Measurements from ENCODE around the gene CCDC146. TPM values are rescaled to one million over a fixed set of nuclear protein-coding genes. Genes with fewer than 3 reads are reported as not detected.

CCDC146 gene
- total and polyA plus RNA-seq, 2 of the 13 experiments (the other 11 are each of a cell fraction or from before 2014, with no cell fraction given), result 2.4 to 4.1 TPM

DNA sequence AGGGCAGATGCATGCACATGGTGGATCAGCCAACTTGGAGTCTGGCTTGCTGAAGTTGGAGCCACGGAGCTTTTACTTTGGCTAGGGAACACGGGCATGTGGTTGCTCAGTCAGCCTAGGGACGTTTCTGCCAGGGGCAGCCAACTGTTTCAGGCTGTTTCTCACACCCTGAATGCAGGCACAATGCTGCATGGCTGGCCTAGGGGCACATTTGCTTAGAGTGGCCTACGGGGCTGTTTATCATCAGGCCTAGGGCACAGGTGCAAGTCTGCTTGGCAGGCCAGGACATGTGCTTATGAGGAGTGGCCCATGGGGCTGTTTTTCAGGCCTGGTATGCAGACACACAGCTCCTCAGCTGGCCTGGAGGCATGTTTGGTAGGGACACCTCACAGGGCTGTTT lies 186.4 kb downstream of the CCDC146 start (continued):
- TF ChIP-seq AGO2 (optimal IDR thresholded peaks at IDR 0.05; ENCODE audit: low read depth, low read length), result peak; percentile 16

DNA sequence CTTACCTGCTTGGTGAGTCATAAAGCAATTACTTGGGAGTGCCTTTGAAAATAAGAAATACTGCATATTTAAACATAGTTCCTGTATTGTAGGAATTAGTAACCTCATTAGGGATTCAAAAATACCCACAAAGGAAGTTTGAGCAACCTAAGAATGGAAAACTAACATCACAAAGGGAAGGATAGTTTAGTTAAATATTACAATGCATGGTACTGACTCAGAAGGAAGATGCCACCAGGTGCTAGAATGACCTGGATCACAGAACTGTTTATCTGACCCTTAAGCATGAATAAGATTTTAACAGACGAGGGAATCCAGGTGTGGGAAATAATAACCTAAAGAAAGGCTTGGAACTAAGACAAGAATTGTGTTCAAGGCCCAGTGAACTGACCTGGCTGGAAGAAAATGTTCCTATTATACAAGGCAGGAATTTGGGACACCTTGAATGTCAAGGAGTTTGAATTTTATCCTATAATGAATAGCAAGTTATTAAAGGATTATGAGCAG lies 187.4 kb downstream of the CCDC146 start:
- DNase-seq (ENCODE audit: low spot score) (no peak), FAIRE-seq (no peak), ATAC-seq (no peak)
- Histone ChIP-seq H3K27me3 (ENCODE audit: control insufficient read depth in 1 of 2, insufficient read depth in 2 of 2, low read length in 2 of 2) (no peaks in the 10 kb centered on the region), H3K27ac (ENCODE audit: extremely low read length, insufficient read depth, low read length) (no peak overlapping the region), H3K4me3 (replicated peaks in 1 of 3; ENCODE audit: insufficient read depth in 1 of 3, low read depth in 2 of 3, low read length in 3 of 3) (no peak overlapping the region), H3K9ac (ENCODE audit: insufficient read depth, low read depth, low read length) (no peak overlapping the region), H3K4me1 (ENCODE audit: insufficient read depth, low read length) (peaks cover 18% of the 10 kb centered on the region), H3K79me2 (ENCODE audit: insufficient read depth, low read length) (no peaks in the 10 kb centered on the region), H3K9me3 (ENCODE audit: low read length) (no peaks in the 10 kb centered on the region), H4K20me1 (ENCODE audit: insufficient read depth, low read length) (no peaks in the 10 kb centered on the region), H2AFZ (ENCODE audit: low read length) (no peak overlapping the region), H3K4me2 (ENCODE audit: low read depth, low read length) (no peak overlapping the region), H3K36me3 (replicated peaks in 1 of 2; ENCODE audit: control insufficient read depth in 1 of 2, insufficient read depth in 2 of 2, low read length in 2 of 2) (peaks cover 15 to 47% of the 10 kb centered on the region in 2 experiments)
- no TSS peak for BruUV-seq (replicated peaks)
- in situ Hi-C loops (cut with HindIII; ENCODE audit: extremely low pct_ligation_motif_present, low pct_unique_long_range_greater_than_20kb) (no loop called here), intact Hi-C loops (cut with micrococcal nuclease; ENCODE audit: unreplicated experiment) (no loop called here)
- 94% methylated on average over 1 of the region's 1 CpG for WGBS (ENCODE audit: low lambda C conversion rate)
- ChIA-PET CTCF (ENCODE audit: low intra/inter-chr PET ratio, low total read pairs) (no interaction called here), POLR2A (no interaction called here)
- TF ChIP-seq ZNF891 (CRISPR knock-in tag; IDR thresholded peaks at IDR 0.05) (no peak), ZMAT3 (CRISPR knock-in tag; conservative IDR thresholded peaks at IDR 0.05) (no peak), CBX1 (IDR thresholded peaks at IDR 0.05; ENCODE audit: low read depth) (no peak), ZNF343 (CRISPR knock-in tag; IDR thresholded peaks at IDR 0.05) (no peak), ZNF703 (CRISPR knock-in tag; IDR thresholded peaks at IDR 0.05; ENCODE audit: borderline replicate concordance) (no peak), AGO1 (IDR thresholded peaks at IDR 0.05; ENCODE audit: low read depth, low read length, poor library complexity, severe bottlenecking) (no peak)
- TF ChIP-seq, protein P1, sequence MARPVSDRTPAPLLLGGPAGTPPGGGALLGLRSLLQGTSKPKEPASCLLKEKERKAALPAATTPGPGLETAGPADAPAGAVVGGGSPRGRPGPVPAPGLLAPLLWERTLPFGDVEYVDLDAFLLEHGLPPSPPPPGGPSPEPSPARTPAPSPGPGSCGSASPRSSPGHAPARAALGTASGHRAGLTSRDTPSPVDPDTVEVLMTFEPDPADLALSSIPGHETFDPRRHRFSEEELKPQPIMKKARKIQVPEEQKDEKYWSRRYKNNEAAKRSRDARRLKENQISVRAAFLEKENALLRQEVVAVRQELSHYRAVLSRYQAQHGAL (CRISPR knock-in tag; IDR thresholded peaks at IDR 0.05; ENCODE audit: not compliant biosample characterization), result no peak
- TF ChIP-seq, protein P2, sequence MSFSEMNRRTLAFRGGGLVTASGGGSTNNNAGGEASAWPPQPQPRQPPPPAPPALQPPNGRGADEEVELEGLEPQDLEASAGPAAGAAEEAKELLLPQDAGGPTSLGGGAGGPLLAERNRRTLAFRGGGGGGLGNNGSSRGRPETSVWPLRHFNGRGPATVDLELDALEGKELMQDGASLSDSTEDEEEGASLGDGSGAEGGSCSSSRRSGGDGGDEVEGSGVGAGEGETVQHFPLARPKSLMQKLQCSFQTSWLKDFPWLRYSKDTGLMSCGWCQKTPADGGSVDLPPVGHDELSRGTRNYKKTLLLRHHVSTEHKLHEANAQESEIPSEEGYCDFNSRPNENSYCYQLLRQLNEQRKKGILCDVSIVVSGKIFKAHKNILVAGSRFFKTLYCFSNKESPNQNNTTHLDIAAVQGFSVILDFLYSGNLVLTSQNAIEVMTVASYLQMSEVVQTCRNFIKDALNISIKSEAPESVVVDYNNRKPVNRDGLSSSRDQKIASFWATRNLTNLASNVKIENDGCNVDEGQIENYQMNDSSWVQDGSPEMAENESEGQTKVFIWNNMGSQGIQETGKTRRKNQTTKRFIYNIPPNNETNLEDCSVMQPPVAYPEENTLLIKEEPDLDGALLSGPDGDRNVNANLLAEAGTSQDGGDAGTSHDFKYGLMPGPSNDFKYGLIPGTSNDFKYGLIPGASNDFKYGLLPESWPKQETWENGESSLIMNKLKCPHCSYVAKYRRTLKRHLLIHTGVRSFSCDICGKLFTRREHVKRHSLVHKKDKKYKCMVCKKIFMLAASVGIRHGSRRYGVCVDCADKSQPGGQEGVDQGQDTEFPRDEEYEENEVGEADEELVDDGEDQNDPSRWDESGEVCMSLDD (CRISPR knock-in tag; IDR thresholded peaks at IDR 0.05; ENCODE audit: borderline replicate concordance), result no peak
- TF ChIP-seq, protein P3, sequence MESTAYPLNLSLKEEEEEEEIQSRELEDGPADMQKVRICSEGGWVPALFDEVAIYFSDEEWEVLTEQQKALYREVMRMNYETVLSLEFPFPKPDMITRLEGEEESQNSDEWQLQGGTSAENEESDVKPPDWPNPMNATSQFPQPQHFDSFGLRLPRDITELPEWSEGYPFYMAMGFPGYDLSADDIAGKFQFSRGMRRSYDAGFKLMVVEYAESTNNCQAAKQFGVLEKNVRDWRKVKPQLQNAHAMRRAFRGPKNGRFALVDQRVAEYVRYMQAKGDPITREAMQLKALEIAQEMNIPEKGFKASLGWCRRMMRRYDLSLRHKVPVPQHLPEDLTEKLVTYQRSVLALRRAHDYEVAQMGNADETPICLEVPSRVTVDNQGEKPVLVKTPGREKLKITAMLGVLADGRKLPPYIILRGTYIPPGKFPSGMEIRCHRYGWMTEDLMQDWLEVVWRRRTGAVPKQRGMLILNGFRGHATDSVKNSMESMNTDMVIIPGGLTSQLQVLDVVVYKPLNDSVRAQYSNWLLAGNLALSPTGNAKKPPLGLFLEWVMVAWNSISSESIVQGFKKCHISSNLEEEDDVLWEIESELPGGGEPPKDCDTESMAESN (CRISPR knock-in tag; conservative IDR thresholded peaks at IDR 0.05), result no peak
